ENCODE data around the gene PWP1. TPM values are rescaled to one million over a fixed set of nuclear protein-coding genes. Genes with fewer than 3 reads are reported as not detected.

Gene PWP1
- total and polyA plus RNA-seq, 10 of the 15 experiments (the other 5 are each of a cell fraction or from before 2014, with no cell fraction given), result 42.4 to 283 (median 84.6) TPM

- peaks cover 25% of the 10 kb centered on the region for H3K79me2 ChIP-seq (ENCODE audit: control insufficient read depth, insufficient read depth, low read length)
- WGBS (ENCODE audit: insufficient coverage, insufficient replicate concordance, low lambda C conversion rate, missing lambda C conversion rate), result 65% methylated on average over 3 of the region's 3 CpGs
- H3K9me3 ChIP-seq (replicated peaks; ENCODE audit: control insufficient read depth, insufficient read depth, low read length), result no peaks in the 10 kb centered on the region; the same call in 2 of the 3 replicates
- no peaks in the 10 kb centered on the region for H3K27me3 ChIP-seq (replicated peaks in 1 of 2; ENCODE audit: control insufficient read depth in 2 of 2, insufficient read depth in 2 of 2, low read length in 1 of 2)
- RAD21 ChIA-PET (ENCODE audit: unreplicated experiment), result interaction anchor here (0.9 to 1.0 kb wide), 2 partner anchors 8 to 201 kb away, joined by 3 read pairs; no protein-coding TSS in a partner anchor
- CTCF ChIA-PET, result interaction anchor here (1.4 to 4.5 kb wide), 6 partner anchors 8 to 228 kb away, joined by 3 to 31 read pairs (median 8); no protein-coding TSS in a partner anchor
- H4K20me1 ChIP-seq (ENCODE audit: control insufficient read depth, insufficient read depth), result no peaks in the 10 kb centered on the region
- TF ChIP-seq SREBF1 (IDR thresholded peaks at IDR 0.05; ENCODE audit: low read length) (no peak), ZNF592 (IDR thresholded peaks at IDR 0.05) (no peak), REST (IDR thresholded peaks at IDR 0.05; ENCODE audit: low read depth, low read length) (no peak)
- intact Hi-C loops (cut with micrococcal nuclease; ENCODE audit: unreplicated experiment) (loop anchor here (2.0 kb wide), 1 partner anchor 77 kb away; the partner anchor contains the start of gene PRDM4), in situ Hi-C loops (cut with MboI) (loop anchor here (25.0 kb wide), 1 partner anchor 828 kb away; the partner anchor contains the start of gene FICD)
- POLR2A ChIA-PET, result interaction anchor here (1.4 kb wide), 1 partner anchor 75 kb away, joined by 3 read pairs; no protein-coding TSS in a partner anchor
- FAIRE-seq (no peak), DNase-seq (ENCODE audit: low read depth, low spot score) (no peak), ATAC-seq (no peak)
- no TSS peak for BruUV-seq (replicated peaks)
- peak overlapping the region; percentile 32; the same call in 1 of the 2 replicates for H2AFZ ChIP-seq (ENCODE audit: control insufficient read depth, low read depth, low read length)
- peaks cover 0 to 7% of the 10 kb centered on the region in 2 experiments; a peak in 2 of 4 replicates for H3K36me3 ChIP-seq (ENCODE audit: control insufficient read depth in 2 of 2, insufficient read depth in 2 of 2, low read length in 1 of 2)
- SMC1A ChIA-PET (ENCODE audit: uncharacterized antibody, unreplicated experiment), result interaction anchor here (0.7 to 1.0 kb wide), 2 partner anchors 75 to 84 kb away, joined by 3 read pairs; no protein-coding TSS in a partner anchor
- H3K4me3 ChIP-seq, result peak overlapping the region; percentile 93; the same call in 1 of the 2 replicates
- no peak overlapping the region for H3K27ac ChIP-seq (ENCODE audit: control insufficient read depth, insufficient read depth)
- peak overlapping the region; percentile 94 for H3K4me2 ChIP-seq (ENCODE audit: control insufficient read depth, insufficient read depth)
- H3K4me1 ChIP-seq (ENCODE audit: control insufficient read depth, insufficient read depth, low read length), result peaks cover 3% of the 10 kb centered on the region; the same call in 1 of the 2 replicates
- H3K9ac ChIP-seq (ENCODE audit: control insufficient read depth, insufficient read depth, low read length), result no peak overlapping the region; the same call in 1 of the 2 replicates
These were observed 1.4 kb upstream of the PWP1 start for GRCh38 chr12:107684029-107684795.

All from GM12878 (cell line).